ENCODE results near the gene USP20.
A peak's percentile ranks its signal among the peaks of the same experiment; 100 is the strongest.
"Not testable (repeated sequence)": the region's sequence is repeated elsewhere in the genome, so short reads cannot be mapped to it uniquely, and the experiment has no call there.

Gene USP20

DNA sequence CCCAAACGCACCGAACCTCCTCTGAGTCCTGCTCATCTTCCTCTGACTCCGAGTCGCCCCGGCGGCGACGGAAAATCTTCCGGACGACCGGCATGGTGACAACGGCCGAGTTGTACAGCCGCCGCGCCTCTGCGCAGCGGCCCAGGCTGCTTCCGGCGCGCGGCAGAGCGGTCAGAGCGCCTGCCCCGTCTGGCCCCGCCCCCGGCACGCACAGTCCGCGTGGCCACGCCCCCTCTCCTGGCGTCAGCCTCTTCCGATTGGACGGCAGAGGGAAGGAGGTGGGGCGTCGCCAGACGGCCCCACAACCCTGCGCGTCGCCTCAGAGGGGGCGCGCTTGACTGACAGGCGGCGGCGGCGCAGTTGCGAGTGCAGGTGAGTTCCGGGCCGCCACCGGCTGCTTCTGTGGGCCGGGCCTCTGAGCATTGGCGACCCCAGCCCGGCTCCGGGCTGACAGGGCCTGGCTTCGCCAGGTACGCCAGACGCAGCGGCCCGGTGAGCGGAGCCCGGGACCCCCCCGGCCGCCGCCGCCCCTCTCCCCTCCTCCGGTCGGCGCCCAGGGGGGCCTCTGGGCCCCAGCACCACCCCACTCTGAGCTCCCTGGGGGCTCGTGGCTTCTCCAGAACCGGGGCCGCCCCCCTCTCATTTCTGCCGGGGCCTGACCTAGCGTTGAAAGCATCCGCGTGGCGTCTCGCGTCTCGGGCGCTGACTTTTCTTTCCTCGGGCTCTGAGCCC is at the start of gene USP20, which contains the start of gene C9orf78:
TSS of gene USP20 (plus strand) at position 331 of the 732 bp plus-strand sequence. CDS start 17,098 bp downstream, outside the sequence.
TSS of gene C9orf78 (minus strand) at position 148 of the 732 bp plus-strand sequence. CDS start at position 94, 54 bp downstream.
- peak; percentile 93 to 97 (median 94) for DNase-seq (ENCODE audit: low read depth in 3 of 3)

GRCh38 chr9:129785866-129786265 is 49.4 kb upstream of the USP20 start:
- no peak for DNase-seq (ENCODE audit: low read depth in 3 of 3)

GRCh38 chr9:129786481-129786880 is 48.8 kb upstream of the USP20 start:
- no peak for DNase-seq (ENCODE audit: low read depth in 3 of 3)

DNA sequence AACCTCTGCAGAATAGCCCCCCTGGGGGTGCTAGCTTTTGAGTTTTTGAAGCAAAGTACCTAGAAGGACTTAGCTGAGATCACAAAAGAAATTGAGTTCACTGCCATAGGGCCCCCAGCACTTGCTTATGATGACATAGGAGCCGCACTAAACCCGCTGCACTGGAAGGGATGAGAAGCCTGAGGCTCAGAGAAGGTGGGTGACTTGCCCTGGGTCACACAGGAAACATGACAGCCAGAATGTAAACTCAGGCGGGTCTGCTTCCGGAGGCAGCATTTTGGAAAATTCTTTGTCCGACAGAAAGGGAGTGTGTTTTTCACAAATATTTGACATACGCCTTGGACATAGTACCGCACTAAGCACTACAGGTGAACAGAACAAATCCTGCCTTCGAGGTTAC is 40.7 kb upstream of the USP20 start:
- no peak for DNase-seq (ENCODE audit: low read depth in 3 of 3)

GRCh38 chr9:129796029-129796428 is 39.2 kb upstream of the USP20 start:
- DNase-seq (ENCODE audit: low read depth in 3 of 3), result not testable (repeated sequence)

DNA sequence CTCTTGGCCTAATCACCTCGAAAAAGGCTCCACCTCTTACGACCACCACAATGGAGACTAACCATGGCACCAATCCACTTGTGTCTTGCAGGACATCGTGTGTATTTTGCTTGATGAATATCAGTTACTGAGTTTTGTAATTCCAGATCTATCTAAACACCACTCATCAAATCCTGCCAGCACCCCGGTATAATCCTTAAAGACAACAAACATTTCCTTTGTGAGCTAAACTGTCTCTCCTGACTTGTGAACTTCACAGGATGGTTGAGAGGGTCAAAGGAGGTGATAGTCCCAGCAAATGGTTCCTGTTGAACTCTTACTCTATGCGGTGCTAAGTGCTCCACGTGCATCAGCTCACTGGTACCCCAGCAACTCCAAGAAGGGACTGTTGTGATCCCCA is 36.3 kb upstream of the USP20 start:
- DNase-seq (ENCODE audit: low read depth in 3 of 3), result no peak

DNA sequence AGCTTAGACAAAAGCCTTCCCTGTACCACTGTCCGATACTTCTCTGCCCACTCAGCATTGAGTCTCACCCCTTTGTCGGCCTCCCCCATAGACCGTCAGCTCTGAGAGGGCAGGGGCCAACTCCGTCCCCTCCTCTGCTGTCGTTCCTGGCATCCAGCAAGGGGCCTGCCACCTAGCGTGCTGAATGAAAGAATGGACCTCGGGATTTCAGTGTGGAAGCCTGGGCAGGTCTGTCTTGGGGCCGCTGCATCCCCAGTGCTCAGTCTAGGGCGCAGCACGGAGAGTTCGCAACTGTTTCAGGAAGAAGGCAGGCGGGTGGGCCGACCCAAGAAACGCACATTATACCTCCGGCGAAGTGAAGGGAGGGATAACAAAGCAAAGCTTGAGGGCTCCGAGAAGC is 33.8 kb upstream of the USP20 start:
- no peak for DNase-seq (ENCODE audit: low read depth in 3 of 3)

DNA sequence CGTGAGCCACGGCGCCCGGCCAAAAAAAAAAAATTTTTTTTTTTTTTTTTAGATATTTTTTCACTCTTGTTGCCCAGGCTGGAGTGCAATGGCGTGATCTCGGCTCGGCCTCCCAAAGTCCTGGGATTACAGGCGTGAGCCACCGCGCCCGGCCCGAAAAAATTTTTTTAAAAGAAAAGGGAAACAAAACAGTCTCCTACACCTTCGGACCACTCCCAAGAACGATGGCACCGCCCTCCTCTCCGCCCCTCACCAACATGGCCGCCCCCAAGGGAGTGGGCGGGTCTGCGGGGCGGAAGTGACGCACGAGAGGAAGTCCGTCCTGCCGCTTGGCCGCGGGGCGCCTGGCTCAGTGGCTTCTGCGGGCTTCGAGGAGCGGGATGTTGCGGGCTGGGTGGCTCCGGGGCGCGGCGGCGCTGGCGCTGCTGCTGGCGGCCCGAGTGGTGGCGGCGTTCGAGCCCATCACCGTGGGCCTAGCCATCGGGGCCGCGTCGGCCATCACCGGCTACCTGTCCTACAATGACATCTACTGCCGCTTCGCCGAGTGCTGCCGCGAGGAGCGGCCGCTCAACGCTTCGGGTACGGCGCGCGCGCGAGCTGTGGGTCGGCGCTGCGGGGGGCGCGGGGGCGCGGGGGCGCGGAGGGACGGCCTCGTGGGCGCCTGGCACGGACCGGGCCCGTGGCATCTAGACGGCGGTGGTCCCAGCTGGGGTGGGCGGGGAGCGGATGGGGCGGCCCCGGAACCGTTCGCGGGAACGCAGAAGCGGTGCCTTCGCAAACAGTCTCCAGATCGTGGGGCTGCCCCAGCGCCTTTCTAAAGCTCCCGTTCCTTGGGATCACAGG is 32.2 kb upstream of the USP20 start, which contains the start of gene TOR1B:
TSS of gene TOR1B (plus strand) at position 352 of the 843 bp plus-strand sequence. CDS start at position 381, 29 bp downstream.
- peak; percentile 86 to 93 (median 91) for DNase-seq (ENCODE audit: low read depth in 3 of 3)

DNA sequence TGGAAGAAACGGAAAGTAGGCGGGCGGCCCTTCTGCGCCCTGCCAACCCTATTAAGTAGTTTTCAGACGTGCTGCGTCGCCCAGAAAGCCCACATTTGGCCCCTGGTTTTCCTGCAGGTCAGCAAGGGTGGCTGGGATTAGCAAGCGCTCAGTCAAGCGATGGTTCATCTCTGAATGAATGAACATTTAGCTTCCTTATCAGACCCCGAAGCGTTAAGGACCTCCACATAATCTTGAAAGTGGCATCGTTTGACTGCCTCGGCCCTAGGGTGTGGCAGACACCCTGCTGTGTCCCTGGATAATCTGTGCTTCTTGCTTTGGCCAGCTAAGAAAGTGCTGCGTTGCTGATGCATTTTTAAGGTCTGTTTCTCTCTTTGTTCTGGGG is 31.6 kb upstream of the USP20 start:
- no peak for DNase-seq (ENCODE audit: low read depth in 3 of 3)

GRCh38 chr9:129806061-129806460 is 29.2 kb upstream of the USP20 start:
- DNase-seq (ENCODE audit: low read depth in 3 of 3), result no peak

GRCh38 chr9:129809346-129809745 is 25.9 kb upstream of the USP20 start:
- no peak for DNase-seq (ENCODE audit: low read depth in 3 of 3)

- no peak for DNase-seq (ENCODE audit: low read depth in 3 of 3)
These were observed 25.1 kb upstream of the USP20 start for GRCh38 chr9:129810116-129810515.

- DNase-seq (ENCODE audit: low read depth in 3 of 3), result no peak
These were observed 24.5 kb upstream of the USP20 start for GRCh38 chr9:129810788-129811187.

DNA sequence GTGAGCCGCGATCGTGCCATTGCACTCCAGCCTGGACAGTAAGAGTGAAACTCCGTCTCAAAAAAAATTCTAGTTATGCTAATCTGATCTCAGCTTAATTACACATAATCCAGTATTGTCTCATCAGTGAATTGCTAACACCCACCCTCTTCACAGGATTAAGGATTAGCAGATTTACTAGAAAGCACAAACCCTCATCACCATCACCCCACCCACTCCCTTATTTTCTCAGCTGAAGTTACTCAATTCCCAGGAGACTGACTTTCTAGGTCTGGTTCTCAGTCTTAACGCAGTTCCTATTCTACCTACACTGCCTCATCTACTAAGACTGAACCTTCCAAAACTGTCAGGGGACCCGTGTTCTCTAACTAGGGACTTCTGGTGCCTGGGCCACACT is 23.3 kb upstream of the USP20 start:
- no peak for DNase-seq (ENCODE audit: low read depth in 3 of 3)

DNA sequence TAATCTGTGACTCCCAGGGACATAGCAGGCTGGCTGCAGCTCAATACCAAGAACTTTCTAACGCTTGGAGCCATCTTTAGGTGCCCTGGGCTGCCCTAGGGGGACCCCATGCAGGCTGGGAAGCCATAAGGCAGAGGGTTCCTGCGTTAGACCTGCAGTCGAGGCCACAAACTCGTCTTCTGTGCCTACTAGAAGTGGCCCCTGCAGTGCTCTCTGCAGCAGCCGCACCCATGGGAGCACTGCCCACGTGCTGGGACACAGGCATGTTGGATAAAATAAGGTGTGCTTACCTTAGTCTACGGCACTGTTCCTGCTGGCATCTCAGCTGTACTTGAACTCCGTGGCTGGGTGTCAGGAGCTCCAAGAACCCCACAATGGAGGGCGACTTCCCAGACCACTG is 22.9 kb upstream of the USP20 start:
- no peak for DNase-seq (ENCODE audit: low read depth in 3 of 3)

DNA sequence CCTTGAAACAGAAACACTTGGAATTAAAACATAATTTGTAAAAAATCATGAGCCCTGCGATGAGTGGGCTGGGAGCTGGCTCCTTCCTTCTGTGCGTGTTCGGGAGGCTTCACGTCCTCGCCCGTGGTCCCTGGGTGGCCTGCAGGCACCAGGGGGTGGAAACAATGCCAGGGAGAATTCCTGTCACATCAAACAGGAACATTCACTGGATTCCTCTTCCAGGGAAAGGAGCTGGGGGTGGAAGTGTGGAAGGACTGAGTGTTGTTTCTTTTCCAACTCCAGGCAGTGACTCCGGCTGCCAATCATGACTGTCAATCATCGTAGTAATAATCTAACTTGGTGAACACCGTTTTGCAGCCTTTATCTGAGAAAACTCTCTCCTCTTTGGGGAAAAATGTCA is 21.6 kb upstream of the USP20 start:
- DNase-seq (ENCODE audit: low read depth in 3 of 3), result no peak

GRCh38 chr9:129814432-129815223 is 20.6 kb upstream of the USP20 start:
- DNase-seq (ENCODE audit: low read depth in 3 of 3), result no peak

- DNase-seq (ENCODE audit: low read depth in 3 of 3), result no peak
These were observed 20.0 kb upstream of the USP20 start for GRCh38 chr9:129815278-129815677.

- no peak for DNase-seq (ENCODE audit: low read depth in 3 of 3)
These were observed 18.5 kb upstream of the USP20 start for GRCh38 chr9:129816501-129817435.

DNA sequence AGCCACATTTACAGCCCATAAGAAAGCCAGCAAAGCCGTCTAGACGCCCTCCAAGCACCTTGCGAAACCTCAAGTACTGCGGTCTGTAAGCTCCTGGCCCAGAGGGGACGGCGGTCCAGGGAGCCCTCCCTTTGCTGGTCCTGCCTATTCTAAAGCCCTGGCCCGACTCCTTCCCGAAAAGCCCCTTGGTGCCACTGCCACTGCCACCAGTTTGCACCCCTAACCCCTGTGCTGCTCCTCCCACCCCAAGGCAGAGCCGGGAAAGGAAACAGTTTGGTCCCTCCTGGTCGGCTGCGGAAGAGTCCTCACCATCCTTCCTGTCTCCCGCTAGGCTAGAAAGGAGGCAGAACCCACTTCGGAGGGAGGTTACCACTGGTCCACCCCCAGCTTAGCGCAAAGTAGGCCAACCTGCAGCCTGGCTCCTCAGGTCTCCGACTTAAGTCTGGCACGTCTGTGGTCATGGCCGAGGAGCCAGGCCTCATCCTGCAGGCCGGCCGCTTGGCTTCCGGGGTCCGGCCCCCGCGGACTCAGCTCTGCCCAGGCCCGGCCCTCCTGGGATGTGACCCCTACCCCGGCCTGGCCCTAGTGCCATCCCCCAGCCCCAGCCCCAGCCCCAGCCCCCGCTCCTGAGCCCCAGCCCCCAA is 12.2 kb upstream of the USP20 start:
- no peak for DNase-seq (ENCODE audit: low read depth in 3 of 3)

All from stimulated activated CD4-positive, alpha-beta T cell treated with anti-CD3 and anti-CD28 coated beads, TNF-alpha, amount 100 ng/mL, for 24 hours (primary cell).